Fibroblast of mammary gland (primary cell): ENCODE data around the gene ANO4.
"Not testable (repeated sequence)": the region's sequence is repeated elsewhere in the genome, so short reads cannot be mapped to it uniquely, and the experiment has no call there.

Experiments
- DNase-seq: peaks from one replicate; pipeline ENCODE4 v3.0.0-alpha.2; 2010; ENCODE audit warnings: low read depth
- H3K4me3 ChIP-seq: 2 replicates; pipeline ENCODE4 v1.5.1; 2011; ENCODE audit warnings: low read depth, mild to moderate bottlenecking, low read length, moderate library complexity; ENCODE audit not compliant: control insufficient read depth
- TF ChIP-seq, protein P1 (sequence below): conservative IDR thresholded peaks from 2 replicates; pipeline ENCODE4 v1.5.1; 2011; ENCODE audit warnings: low read depth, low read length, inconsistent platforms; ENCODE audit not compliant: control insufficient read depth, insufficient read depth

The ANO4 gene

DNA sequence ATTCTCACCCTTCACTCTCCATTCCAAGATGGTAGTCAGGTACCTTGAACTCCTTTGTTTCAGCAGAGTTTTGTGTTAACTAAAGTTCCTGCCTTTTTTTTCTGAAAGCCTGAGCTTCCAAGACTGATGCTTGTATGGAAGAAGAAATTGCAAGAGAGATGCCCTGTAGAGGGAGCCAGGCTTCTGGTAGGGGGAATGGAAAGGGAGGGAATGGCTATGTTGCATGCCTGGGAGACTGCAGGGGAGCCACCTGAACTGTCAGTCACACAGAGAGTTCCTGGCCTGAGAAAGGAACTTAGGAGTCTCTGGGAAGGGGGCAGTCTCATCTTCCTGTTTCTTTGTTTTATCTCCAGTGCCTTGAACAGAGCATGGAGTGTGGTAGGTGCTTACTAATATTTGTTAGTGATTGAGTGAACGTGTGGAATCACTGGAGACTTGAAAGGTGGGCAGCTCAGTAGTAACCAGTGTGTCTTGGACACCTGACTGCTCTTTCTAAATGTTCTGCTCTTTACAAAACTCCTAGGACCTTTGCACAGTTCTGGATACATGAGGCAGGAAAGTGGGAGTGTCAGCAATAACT lies 132.2 kb downstream of the ANO4 start:
- TF ChIP-seq, protein P1, sequence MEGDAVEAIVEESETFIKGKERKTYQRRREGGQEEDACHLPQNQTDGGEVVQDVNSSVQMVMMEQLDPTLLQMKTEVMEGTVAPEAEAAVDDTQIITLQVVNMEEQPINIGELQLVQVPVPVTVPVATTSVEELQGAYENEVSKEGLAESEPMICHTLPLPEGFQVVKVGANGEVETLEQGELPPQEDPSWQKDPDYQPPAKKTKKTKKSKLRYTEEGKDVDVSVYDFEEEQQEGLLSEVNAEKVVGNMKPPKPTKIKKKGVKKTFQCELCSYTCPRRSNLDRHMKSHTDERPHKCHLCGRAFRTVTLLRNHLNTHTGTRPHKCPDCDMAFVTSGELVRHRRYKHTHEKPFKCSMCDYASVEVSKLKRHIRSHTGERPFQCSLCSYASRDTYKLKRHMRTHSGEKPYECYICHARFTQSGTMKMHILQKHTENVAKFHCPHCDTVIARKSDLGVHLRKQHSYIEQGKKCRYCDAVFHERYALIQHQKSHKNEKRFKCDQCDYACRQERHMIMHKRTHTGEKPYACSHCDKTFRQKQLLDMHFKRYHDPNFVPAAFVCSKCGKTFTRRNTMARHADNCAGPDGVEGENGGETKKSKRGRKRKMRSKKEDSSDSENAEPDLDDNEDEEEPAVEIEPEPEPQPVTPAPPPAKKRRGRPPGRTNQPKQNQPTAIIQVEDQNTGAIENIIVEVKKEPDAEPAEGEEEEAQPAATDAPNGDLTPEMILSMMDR: peak; percentile 52
- DNase-seq: peak; percentile 35
- H3K4me3 ChIP-seq: no peak overlapping the region

DNA sequence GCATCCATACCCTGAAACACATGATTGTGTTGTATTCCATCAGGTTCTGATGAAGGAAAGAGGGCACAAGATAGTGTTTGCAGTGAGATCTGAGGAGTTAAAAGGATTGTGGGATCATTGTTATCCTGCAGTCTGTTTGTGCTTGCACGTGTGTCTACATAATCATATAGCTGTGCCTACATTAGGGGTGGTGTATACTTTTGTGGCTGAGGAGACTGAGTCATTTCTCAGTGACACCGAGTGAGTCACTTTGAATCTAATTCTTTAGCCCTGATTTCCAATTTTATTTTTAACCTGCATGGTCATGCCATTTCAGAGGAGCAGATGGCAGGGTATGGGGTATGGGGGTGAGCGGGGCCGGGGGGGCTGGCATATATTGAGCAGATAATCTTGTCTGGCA lies 133.2 kb downstream of the ANO4 start:
- TF ChIP-seq, protein P1: no peak
- no peak overlapping the region for H3K4me3 ChIP-seq
- DNase-seq: peak; percentile 88

DNA sequence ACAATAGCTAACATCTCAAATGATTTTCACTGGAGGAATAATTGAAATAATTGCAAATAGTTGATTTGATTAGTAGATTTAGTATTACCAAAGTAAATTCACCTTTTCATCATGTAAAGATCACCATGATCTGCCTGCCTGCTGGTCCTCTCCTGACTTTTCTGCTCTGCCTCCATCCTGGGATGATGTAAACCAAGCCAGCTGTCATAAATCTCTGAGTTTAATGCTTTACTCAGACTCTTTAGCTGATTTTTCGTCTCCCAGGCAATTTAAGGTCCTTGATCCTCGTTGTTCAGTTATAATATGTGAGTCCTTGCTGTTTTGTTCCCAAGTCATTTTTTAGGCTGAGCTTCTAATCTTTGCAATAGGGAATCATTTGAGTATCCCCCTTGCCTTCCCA lies 138.0 kb downstream of the ANO4 start:
- no peak overlapping the region for H3K4me3 ChIP-seq
- TF ChIP-seq, protein P1: no peak
- no peak for DNase-seq

DNA sequence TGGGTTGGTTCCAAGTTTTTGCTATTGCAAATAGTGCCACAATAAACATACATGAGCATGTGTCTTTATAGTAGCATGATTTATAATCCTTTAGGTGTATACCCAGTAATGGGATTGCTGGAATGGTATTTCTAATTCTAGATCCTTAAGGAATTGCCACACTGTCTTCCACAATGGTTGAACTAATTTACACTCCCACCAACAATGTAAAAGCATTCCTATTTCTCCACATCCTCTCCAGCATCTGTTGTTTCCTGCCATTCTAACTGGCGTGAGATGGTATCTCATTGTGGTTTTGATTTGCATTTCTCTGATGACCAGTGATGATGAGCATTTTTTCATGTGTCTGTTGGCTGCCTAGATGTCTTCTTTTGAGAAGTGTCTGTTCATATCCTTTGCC lies 139.0 kb downstream of the ANO4 start:
- DNase-seq, H3K4me3 ChIP-seq: not testable (repeated sequence)

DNA sequence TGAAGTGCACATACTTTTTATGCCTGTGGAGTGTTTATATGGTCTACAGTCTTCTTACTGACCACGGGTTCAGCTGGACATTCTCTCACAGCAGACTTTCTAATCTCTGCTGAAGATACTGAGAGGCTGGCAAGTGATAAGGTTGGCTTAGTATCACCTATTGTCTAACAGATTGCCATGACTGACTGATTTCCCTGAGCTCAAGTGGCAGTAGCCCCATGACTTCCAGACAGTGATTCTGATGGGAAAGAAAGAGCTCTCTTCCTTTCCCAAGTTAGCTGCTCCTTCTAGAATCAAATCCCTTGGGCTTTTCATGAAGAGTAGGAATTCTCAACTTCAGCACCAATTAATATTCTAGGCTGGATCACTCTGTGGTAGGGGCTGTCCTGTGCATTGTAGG lies 141.4 kb downstream of the ANO4 start:
- H3K4me3 ChIP-seq: no peak overlapping the region
- no peak for DNase-seq
- TF ChIP-seq, protein P1: no peak

DNA sequence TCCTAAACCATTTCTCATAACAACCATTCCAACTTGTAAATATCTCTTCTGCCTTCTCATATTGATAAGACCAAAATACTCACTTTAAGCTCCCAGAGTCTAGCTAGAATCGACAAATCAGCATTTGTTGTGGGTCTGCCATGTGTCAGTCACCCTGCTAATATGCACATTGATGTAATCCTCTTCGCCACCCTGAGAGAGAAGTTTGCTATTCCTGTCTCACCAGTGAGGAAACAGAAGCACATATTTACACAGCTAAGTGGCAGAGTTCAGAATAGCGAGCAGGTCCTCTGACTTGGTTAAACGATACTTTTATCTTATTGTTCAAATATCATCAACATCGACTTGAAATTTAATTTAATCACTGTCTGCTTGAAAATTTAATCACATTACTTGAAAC lies 142.1 kb downstream of the ANO4 start:
- TF ChIP-seq, protein P1: no peak
- no peak for DNase-seq

DNA sequence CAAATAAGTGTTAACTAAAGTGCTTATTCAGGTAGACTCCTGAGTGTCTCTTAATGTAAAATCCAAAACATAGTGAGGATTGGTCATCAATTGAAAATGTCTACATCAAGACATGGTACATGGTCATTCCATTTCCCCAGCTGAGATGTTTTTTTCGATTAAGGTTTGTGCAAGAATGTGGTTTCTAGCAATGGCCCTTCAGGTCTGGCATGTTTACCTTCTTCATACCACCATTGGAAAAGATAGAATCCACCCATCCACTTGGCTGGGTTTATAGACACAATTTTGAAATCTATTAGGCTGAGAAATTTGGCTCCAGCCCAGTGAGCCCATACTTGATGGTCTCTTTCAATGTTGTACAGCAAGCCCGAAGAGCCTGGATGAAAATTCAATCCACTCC lies 145.9 kb downstream of the ANO4 start:
- DNase-seq: no peak
- TF ChIP-seq, protein P1: no peak
- no peak overlapping the region for H3K4me3 ChIP-seq

More for the DNA sequence above, 142.1 kb downstream of the ANO4 start:
- no peak overlapping the region for H3K4me3 ChIP-seq
